GM19043 (cell line): ENCODE results near the gene GYG2.
"Not testable (repeated sequence)": the region's sequence is repeated elsewhere in the genome, so short reads cannot be mapped to it uniquely, and the experiment has no call there.

Source experiments
- ATAC-seq: cut with Tn5 transposase; IDR thresholded peaks from one replicate; pipeline ENCODE4 v1.9.1; 2021; ENCODE audit warnings: low read depth; ENCODE audit not compliant: unreplicated experiment

GYG2 gene

DNA sequence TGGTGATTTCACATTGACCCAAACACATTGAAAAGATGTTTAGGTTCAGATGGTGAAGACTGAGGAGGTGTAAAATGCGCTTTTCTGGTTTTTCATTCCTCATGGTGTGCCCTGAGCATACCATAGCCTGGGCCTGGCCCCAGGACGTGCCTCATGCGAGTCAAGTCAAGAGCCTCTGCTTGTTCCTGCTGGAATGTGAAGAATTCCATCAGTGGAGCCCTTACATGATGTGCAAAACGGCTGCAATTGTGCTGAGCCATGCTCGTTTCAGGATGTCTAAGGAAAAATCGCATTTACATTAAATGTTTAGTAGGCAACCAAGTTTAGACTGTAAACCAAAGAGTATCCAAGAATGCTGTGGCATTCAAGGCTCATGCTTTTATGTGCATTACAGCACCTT is 34.9 kb downstream of the GYG2 start:
- ATAC-seq: no peak

DNA sequence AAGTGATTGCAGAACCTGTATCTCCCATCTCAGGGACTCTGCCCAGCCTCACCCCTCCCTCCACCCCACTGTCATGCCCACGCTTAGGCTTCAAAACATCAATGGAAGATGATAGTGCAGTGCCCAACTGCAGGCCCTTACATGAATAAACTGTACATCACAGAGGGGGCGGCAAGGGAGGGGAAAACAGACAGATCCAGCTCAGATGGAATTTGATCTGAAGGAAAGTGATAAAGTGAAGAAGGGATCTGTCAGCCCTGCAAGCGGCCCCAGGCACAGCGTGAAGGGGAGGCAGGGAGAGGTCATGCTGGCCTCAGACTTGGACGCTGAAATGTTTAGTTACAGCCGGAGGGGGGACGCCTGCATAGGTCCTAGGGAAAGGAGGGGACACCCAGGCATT is 38.5 kb downstream of the GYG2 start:
- no peak for ATAC-seq

DNA sequence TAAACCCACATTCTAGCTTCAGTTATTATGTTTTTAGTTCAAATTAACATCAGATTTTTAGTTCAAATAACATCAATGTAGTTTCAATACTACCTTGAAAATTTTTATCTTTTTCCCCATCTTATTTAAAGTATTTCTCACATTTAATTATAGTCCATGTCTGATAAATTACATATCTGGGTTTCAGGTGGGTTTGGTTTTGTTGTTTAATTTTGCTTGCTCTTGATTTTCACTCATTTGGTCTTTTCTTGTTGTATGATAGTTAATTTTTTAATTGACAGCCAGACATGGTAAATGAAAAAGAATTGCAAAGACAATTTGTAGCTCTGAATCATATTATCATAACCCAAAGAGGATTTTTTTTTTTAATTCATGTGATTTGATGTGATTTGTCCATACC is 41.9 kb downstream of the GYG2 start:
- no peak for ATAC-seq

DNA sequence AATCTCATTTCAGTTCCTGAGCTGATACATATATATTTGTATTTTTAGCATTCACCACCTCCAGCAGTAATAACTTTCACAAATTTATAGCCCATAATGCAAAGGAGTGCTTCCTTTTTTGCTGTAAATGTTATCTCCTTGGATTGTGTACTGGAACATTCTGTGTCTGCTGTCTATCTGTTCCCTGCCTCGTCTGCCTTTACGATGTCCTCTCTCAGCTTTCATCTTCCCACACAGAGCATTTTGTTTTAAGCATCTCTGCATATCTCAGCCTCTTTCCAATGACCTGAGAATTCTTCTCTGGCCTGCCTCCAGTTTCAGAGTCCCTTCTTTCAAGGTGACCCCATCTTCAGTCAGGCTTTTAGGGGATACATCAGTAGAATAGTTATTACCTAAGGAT is 43.1 kb downstream of the GYG2 start:
- ATAC-seq: no peak

DNA sequence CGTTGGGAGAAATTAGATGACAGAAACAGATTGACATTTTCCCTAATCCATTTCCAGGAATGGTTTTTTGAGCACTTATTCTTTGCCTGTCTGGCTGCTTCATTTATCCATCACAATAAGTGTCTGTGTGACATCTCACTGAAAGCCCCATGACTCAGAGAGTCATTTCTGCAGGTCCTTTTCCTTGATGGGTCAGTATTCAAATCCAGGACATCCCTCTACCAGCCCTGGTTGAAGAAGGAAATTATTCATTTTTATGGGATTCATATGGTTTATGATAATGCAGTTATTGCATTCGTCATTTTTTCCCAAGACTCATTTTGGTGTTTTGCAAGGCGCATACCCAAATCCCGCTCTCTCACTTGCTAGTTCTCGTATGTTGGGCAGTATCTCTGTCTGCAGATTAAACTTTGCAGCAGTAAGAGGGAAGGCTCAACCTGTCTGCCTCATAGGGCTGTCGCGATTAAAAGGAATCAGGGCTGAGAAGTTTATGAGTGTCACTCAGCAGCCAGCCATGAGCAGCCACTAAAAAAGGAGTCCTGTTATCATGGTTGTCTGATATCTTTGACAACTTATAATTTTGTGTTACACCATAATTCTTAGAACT is 44.0 kb downstream of the GYG2 start:
- no peak for ATAC-seq

DNA sequence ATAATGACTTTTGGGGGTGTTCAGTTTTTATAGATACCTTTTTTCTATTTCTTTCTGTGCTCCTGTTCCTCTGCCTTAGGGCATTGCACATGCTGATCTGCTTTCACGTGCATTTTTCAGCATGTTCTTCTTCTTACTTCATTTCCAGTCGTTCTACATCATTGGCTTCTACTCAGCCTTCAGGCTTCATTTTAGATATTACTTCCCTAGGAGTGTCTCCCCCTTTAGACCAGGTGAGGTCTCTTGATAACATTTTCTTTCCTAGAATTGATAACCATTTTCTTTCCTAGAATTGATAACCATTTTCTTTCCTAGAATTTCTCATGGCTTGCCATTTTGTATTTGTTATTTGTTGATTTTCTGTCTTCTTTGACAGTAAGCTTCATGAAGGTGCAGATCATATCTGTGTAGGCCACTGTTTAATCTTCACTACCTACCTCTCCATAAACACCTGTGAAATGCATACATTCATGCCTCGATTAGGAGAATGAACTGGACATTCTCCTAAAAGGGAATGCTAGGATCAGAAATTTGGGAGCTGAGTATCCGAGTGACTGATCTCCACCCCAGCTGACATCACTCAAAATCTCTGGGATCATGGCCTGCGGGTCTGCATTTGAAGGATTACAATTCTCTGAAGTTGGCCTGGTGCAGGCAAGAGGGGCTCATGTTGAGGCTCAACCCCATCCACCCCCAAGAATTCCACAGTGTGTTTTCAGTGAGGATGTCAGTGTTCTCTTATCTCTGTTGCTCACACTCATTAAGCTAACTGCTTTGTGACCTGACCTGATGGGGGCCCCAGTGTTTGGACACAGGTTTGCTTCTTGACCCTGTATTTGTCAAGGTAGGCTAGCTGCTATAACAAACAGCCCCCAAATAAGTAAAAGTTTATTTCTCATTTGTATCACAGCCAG is 45.7 kb downstream of the GYG2 start:
- ATAC-seq: no peak

DNA sequence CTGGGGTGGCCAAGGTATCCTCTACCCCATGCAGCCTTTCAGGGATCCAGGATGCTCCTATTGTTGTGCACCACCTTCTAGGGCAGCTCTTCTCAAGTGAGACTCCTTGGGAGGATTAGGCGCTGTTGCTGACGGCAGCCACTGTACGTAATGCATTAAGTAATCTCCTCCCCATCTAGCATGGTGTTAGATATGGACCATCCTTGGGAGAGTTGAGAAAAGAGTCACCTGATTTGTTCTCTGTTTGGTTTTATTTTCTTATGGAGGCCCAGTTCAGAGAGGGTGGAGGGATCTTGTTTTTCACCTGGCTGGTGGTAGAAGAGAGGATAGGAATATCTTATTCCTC is 46.4 kb downstream of the GYG2 start:
- ATAC-seq: no peak

DNA sequence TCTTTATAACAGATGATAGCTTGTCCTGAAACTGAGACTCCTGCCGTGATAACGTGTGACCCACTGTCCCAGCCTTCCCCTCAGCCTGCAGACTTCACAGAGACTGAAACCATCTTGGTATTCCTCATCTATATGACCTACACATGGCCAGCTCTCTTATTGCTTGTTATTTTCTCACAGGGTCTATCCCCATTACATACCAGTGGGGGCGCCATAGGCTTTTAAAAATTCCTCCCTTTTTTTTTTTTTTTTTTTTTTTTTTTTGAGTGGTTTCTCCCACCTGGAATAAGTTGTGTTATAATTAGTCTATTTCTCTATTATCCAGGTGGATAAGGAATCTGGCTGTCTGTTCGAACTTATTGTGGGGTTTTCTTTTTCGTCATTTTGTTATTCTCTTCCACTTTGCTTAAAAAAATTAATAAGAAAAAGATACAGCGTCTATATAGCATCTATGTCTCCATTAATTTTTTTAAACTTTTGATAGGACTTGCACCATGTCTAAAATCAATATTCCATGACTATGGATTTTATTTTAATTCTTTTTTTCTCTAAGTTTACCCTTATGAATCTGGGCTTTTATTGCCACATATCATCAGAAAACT is 47.2 kb downstream of the GYG2 start:
- ATAC-seq: no peak

DNA sequence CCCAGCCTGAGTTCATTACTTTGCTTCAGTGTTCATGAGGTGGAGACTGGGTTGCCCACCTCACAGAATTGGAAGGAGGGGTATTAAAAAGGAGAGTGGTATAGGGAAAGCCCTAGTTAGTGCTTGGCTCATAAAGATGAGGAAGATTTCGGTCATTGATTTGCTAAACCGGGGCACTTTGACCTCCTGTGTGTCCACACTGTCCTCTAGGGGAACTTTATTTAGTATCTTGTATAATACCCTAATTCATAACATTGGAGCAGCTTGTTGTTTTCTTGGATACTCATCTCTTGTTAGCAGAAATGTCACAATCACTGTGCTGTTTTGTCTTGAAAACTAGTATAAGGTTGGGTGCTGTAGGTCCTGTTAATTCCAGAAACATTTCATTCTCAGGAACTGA is 49.8 kb downstream of the GYG2 start:
- ATAC-seq: no peak

DNA sequence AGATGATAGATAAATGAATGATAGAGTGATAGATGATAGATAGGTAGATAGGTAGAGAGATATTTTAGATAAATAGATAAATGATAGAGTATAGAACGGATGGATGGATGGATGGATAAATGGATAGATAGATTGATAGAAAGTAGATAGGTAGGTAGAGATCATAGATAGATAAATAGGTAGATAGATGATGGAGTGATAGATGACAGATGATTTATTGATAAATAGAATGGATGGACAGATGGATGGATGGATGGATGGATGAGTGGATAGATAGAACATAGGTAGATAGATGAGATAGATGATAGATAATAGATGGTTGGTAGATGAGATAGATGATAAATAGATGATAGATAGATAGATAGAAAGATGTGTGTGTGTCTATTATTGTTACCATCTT is 50.9 kb downstream of the GYG2 start:
- no peak for ATAC-seq

DNA sequence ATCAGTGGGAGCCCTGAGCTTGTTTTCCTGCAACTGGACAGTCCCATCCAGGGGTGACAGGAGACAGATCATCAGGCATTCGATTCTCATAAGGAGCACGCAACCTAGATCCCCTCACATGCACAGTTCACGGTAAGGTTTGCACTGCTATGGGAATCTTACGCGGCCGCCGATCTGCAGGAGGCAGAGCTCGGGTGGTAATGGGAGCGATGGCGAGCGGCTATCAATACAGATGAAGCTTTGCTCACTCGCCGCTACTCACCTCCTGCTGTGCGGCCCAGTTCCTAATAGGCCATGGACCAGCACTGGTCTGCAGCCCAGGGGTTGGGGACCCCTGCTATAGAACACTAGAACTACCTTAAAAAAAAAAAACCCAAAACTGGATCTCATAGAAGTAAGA is 55.0 kb downstream of the GYG2 start:
- no peak for ATAC-seq

DNA sequence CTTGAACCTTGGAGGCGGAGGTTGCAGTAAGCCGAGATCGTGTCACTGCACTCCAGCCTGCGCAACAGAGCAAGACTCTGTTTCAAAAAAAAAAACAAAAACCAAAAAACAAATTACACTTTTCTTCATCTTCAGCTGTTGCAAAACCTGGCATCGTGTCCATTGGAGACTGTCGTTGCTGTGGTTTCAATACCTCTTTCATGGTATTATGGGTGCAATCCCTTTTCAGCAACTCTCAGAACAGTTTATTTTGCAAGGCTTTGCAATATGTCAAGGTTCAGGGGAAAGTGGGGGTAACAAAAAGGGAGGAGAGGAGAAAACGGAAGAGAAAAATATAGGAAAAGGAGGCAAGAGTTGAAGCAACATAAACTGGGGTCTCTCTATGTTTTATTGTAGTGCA is 59.6 kb downstream of the GYG2 start:
- ATAC-seq: no peak

DNA sequence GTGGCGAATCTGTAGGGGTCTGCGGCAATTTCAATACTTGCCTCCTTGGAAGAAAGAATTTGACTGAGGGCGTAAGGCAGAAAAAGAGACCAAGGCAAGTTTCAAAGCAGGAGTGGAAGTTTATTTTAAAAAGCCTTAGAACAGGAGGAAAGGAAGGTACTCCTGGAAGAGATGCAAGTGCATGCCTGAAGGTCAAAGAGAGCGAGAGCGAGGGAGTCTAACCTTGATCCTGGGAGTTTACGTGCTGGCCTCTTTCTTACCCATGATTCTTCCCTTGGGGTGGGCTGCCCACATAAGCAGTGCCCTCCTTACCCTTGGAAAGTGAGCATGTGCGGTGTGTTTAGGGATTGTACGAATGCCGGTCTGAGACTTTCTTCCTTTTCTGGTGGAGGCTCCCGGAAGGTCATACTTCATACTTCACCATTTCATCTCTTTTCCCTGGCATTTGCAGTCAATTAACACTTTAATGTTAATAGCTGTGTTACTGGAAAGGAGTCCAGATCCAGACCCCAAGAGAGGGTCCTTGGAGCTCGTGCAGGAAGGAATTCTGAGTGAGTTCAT is 60.4 kb downstream of the GYG2 start:
- no peak for ATAC-seq

DNA sequence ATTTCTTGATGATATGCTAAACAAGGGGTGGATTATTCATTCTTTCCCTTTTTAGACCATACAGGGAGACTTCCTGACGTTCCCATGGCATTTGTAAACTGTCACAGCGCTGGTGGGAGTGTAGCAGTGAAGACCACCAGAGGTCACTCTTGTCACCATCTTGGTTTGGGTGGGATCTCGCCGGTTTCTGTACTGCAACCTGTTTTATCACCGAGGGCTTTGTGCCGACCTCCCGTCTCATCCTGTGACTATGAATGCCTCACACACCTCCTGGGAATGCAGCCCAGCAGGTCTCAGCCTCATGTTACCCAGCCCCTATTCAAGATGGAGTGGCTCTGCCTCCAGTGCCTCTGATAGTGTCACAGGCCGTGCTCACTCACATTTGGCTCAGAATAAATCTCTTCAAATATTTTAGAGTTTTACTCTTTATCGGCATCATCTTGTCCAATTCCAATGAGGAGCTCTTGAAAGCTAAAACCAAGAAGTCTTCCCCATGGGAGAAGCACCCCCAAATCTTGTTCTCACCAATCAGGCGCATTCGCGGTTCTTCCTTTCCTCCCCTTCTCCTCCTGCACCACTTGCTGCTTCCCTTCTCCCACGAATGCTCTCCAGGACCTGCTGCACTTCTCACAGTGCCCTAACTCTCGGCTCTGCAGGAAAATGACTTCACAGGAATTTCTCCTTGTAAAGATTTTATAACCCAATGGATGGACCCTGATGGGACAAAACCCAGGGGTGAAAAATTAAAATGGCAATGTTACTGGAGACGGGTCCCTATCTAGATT is 61.2 kb downstream of the GYG2 start:
- ATAC-seq: not testable (repeated sequence)

DNA sequence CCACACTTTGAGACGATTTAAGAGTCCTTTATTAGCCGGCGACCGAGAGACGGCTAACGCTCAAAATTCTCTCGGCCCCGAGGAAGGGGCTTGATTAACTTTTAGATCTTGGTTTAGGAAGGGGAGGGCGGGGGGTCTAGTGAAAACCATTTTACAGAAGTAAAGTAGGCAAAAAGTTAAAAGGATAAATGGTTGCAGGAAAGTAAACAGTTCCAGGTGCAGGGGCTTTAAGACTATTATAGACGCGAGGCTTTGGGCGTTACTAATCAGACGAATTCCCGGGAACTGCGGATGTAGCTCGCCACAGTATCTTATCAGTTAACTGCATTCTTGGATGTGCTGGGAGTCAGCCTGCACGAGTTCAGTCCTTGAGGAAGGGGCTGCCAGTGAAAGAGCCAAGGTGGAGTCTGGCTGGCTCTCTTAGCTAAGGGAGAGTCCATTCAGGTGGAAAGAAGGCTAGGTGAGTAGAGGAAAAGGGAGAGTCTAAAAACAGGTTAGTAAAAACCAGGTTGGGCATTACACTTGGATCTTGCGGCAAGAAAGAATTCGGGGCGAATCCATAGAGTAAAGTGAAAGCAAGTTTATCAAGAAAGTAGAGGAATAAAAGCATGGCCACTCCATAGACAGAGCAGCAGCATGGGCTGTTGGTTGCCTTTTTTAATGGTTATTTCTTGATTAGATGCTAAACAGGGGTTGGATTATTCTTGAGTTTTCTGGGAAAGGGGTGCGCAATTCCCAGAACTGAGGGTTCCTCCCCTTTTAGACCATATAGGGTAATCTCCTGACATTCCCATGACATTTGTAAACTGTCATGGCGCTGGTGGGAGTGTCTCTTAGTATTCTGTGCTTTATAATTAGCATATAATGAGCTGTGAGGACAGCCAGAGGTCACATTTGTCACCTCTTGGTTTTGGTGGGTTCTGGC is 62.1 kb downstream of the GYG2 start:
- not testable (repeated sequence) for ATAC-seq

DNA sequence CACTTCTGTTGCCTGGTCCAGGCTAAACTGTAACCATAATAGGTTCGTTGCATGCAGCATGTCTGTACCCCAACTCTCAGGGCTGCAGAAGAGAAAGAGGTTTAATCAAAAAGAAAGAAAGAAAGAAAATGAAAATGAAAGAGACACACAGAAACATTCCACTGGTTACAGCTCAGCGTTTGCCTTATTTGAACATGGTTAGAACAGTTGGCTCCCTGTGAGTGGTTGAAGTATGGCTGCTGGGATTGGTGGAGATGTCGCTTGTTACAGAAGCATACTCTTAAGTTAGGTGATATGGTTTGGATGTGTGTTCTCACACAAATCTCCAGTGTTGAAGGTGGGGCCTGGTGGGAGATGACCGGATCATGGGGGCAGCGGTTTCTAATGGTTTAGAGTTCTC is 64.1 kb downstream of the GYG2 start:
- ATAC-seq: no peak

DNA sequence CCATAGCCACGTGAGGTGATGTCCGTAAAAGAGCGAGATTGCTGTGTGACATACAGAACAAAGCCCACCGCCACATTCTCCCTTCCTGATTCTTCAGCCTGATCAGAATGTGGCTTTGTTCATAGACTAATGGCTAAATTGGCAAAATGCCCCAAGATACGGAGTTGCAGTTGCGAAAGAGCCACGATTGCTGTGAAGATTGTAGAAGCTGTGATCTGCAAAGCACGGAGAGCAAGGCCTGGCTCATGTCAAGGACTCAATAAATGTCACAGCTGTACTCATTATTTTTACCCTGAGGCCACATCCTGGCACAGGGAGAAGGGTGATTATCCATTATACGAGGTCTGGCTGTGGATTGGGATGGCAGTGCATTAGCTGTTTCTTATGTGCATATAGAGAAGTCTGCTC is 66.2 kb downstream of the GYG2 start:
- no peak for ATAC-seq

DNA sequence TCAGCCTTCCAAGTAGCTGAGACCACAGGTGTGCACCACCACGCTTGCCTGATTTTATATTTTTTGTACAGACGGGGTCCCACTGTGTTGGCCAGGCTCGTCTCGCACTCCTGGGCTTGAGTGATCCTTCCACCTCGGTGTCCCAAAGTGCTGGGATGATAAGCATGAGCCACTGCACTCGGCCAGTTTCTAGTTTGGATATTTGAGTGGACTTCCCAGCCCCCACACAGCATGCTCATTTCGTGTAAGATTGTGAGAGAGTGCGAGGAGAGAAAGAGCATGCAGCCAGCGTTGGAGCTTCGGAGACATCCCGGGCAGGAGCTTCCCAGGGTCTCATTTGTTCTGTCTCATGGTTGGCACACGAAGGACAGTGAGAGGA is 68.6 kb downstream of the GYG2 start:
- no peak for ATAC-seq

DNA sequence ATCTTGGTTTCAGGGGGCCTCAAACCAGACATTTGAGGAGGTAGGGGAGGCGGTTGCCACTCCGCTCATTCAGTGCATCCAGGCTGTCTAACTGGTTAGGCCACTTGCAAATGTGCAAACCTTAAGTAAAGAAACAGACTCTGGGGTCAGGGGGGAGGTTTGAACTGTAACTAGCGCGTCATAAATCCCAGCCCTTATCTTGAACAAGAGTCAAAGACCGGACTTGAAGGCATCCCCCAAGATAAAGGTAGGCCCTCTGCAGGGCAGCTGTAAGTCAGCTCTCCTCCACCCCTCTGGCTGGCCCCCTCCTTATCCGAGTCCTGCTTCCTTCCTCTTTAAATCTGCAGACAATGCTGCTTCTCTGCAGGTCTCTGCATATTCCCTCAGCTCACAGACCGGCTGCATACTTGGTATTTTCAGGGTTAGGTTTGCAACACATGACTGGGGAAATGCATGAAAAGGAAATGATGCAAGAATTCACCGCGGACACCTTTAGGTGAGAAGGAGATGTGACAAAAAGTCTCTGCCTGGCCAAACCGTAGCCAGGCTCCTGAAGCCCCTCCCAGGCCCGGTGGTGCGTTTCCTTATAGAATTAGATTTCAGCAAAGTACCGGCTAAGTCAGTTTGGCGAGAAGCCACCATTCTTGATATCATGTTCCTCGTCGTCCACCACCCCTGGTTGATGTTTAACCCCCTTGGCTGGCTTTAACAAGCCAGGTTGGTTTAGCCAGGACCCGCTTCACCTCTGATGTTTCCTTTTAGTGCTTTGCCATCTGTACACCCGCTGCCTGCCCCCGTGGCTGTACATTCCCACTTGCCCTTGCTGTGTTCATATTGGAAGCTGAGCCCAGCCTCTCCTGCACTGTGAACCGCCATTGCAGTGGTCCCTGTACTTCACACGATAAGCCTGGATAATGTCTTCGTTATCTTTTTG is 69.2 kb downstream of the GYG2 start:
- not testable (repeated sequence) for ATAC-seq
